ENCODE data around the gene TM4SF1. TPM values are rescaled to one million over a fixed set of nuclear protein-coding genes. Genes with fewer than 3 reads are reported as not detected.
"Not testable (repeated sequence)": the region's sequence is repeated elsewhere in the genome, so short reads cannot be mapped to it uniquely, and the experiment has no call there.

Gene TM4SF1
- total RNA-seq, 2 donors from 2014 or later, result 0.32 TPM; not detected in 1

GRCh38 chr3:149362366-149362765 lies 15.1 kb downstream of the TM4SF1 start:
- no peak for ATAC-seq (replicated peaks)
- H3K27ac Mint-ChIP-seq, result no peak overlapping the region
- H3K9me3 Mint-ChIP-seq, result no peaks in the 10 kb centered on the region
- peaks cover 19% of the 10 kb centered on the region for H3K27me3 Mint-ChIP-seq
- no peak overlapping the region for H3K4me3 Mint-ChIP-seq
- H3K4me1 Mint-ChIP-seq, result no peaks in the 10 kb centered on the region
- H3K36me3 Mint-ChIP-seq (ENCODE audit: low read depth), result no peaks in the 10 kb centered on the region

DNA sequence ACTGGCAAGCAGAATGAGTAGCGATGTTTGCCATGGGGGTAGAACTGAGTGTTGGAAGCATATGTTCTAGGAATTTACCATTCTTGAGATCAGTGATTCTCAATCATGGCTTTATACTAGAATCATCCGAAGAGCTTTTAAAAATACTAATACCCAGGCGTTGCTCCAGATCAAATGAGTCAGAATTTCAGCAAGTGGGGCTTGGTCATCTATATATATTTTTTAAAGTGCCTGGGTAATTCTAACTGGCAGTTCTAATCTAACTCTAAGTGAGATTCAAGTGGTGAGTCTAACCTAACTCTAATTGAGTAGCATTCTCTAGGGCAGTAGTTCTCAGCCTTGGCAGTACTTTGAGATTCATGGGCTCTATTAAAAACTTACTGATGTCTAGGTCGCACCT lies 20.8 kb downstream of the TM4SF1 start:
- Mint-ChIP-seq H3K9me3 (no peaks in the 10 kb centered on the region), H3K27ac (no peak overlapping the region), H3K27me3 (peaks cover 20% of the 10 kb centered on the region), H3K4me3 (no peak overlapping the region), H3K36me3 (ENCODE audit: low read depth) (no peaks in the 10 kb centered on the region), H3K4me1 (no peaks in the 10 kb centered on the region)
- no peak for ATAC-seq (replicated peaks)

GRCh38 chr3:149356044-149356592 lies 21.3 kb downstream of the TM4SF1 start:
- H3K4me1 Mint-ChIP-seq, result no peaks in the 10 kb centered on the region
- no peak for ATAC-seq (replicated peaks)
- no peak overlapping the region for H3K4me3 Mint-ChIP-seq
- H3K27ac Mint-ChIP-seq, result no peak overlapping the region
- H3K9me3 Mint-ChIP-seq, result no peaks in the 10 kb centered on the region
- no peaks in the 10 kb centered on the region for H3K36me3 Mint-ChIP-seq (ENCODE audit: low read depth)
- peaks cover 21% of the 10 kb centered on the region for H3K27me3 Mint-ChIP-seq

DNA sequence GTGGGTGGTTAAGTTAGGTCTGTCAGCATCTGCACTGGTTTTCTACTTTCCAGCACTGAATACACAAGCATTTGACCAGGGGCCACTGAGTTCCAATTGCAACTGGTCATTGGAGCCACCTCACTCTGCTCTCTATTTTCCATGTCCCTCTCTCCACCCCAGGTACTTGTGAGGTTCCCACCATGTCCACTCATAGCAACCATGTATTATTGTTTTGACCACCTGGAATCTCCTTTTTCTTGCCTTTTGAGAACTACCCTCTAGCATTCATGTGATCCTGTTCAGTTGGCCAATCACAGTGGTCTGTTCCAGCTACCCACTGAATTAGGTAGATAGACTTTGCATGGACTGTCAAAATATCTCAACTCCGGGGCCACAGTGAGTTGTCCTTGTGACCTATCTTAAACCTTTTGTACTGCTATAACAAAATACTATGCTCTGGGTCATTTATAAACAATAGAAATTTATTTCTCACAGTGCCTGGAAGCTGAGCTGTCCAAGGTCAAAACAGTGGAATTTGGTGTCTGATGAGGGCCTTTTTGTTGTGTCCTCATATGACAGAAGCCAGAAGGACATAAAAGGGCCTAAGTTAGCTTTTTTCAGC lies 23.8 kb downstream of the TM4SF1 start:
- H3K36me3 Mint-ChIP-seq (ENCODE audit: low read depth), result no peaks in the 10 kb centered on the region
- H3K27ac Mint-ChIP-seq, result no peak overlapping the region
- H3K9me3 Mint-ChIP-seq, result no peaks in the 10 kb centered on the region
- H3K4me1 Mint-ChIP-seq, result no peaks in the 10 kb centered on the region
- H3K27me3 Mint-ChIP-seq, result peaks cover 20% of the 10 kb centered on the region
- H3K4me3 Mint-ChIP-seq, result no peak overlapping the region
- no peak for ATAC-seq (replicated peaks)

DNA sequence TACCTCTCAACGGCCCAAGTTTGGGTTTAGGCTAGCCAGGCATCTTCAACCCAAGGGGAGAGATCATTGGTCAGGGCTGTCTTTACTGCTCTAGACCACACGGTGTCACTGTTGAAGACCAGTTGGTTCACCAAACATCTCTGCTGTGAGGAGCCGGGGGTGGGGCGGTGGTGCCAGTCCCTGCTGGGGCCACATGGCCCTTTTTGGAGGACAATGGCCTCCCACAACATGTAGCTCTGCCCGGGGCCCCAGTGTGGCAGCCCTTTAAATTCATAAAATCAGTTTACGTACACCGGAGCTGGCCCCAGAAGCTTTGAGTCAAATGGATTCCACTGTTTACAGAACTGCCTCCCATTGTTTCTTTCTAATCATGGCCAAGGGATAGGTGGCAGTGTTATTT lies 24.9 kb downstream of the TM4SF1 start:
- peak; percentile 69 for ATAC-seq (replicated peaks)

DNA sequence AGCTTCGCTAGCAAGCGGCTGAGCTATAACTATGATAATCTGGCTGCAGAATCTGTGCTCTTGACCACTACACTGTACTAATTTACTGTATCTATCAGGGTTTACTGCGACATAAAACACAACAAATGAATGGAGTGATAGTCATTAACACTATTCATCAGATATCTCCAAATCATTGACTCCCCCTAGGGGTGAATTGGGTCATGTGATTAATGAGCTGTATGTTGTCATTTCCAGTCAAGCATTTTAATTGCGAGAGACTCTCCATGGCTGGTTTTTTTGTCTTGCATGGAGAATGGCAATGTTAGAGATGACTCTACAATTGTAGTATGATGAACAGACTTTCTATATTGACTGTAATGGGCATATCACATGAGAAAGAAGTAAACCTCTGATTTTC lies 33.5 kb downstream of the TM4SF1 start:
- H3K4me1 Mint-ChIP-seq, result no peaks in the 10 kb centered on the region
- no peak for ATAC-seq (replicated peaks)
- H3K4me3 Mint-ChIP-seq, result no peak overlapping the region
- no peaks in the 10 kb centered on the region for H3K36me3 Mint-ChIP-seq (ENCODE audit: low read depth)
- H3K27me3 Mint-ChIP-seq, result peaks cover 30% of the 10 kb centered on the region
- H3K9me3 Mint-ChIP-seq, result no peaks in the 10 kb centered on the region
- H3K27ac Mint-ChIP-seq, result no peak overlapping the region

More for the DNA sequence above, 24.9 kb downstream of the TM4SF1 start:
- no peak overlapping the region for H3K4me3 Mint-ChIP-seq
- H3K4me1 Mint-ChIP-seq, result no peaks in the 10 kb centered on the region
- peaks cover 19% of the 10 kb centered on the region for H3K27me3 Mint-ChIP-seq
- H3K36me3 Mint-ChIP-seq (ENCODE audit: low read depth), result no peaks in the 10 kb centered on the region
- no peaks in the 10 kb centered on the region for H3K9me3 Mint-ChIP-seq
- H3K27ac Mint-ChIP-seq, result no peak overlapping the region

DNA sequence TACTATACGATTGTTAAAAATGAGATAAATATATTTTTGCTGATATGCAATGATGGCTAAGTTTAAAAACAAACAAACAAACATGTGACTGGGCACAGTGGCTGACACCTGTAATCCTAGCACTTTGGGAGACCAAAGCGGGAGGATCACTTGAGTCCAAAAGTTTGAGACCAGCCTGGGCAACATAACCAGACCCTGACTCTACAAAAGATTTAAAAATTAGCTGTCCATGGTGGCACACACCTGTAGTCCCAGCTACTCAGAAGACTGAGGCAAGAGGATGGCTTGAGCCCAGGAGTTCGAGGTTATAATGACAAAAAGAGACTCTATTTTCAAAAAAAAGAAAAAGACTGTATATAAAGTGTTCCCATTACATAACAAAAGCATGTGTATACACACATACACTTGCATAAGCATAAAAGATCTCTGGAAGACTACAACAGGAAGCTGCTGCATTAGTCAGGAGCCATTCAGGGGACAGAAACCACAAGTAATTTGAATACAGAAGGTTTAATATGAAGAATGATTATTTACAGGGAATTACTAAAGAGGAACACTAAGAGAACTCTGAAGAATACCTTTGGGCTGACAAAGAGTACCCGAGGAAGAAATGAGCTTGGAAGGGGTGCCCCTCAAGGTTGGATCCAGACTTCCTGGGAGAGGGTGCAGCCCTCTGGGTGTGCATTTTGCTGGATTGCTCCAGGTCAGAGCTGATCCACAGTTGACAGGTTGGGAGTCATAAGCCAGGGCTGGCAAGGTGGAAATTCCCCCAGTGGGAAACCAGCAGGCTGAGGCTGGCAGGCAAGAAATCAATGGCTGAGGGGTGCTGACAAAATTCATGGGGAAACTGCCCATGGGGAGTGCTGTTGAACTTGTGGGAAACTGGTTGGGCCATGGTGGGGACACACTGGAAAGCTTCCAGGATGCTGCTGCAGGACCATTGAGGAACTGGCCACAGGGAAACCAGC lies 34.8 kb downstream of the TM4SF1 start:
- no peaks in the 10 kb centered on the region for H3K36me3 Mint-ChIP-seq (ENCODE audit: low read depth)
- H3K27ac Mint-ChIP-seq, result no peak overlapping the region
- H3K27me3 Mint-ChIP-seq, result peaks cover 26% of the 10 kb centered on the region
- no peak for ATAC-seq (replicated peaks)
- no peaks in the 10 kb centered on the region for H3K4me1 Mint-ChIP-seq
- no peaks in the 10 kb centered on the region for H3K9me3 Mint-ChIP-seq
- no peak overlapping the region for H3K4me3 Mint-ChIP-seq

DNA sequence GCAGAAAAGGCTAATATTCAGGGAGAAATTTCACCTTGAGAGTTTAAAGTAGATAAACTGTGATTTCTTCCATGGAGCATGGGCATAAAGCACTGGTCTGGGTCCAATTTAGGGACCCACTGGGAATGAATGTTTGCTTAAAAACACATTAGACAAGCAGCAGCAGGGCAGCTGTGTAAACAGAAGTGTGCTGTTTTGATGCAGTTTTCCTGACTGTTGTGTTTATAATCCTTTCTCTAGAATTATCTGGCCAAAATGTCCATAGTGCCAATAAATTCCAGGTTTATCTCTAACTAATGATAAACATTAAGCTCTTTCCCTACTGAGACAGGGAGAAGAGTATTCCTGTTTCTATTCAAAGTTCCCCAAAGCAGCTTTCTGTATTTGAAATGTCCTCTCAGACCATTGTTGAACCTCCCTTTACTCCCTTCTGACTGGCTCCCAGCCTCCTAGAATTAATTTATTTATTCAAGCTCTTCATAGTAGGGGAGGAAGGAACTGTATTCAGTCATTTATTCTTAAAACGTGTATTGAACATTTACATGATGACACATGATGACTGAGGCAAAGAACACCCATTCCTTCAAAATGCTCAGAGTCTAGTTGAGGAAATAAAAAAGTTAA lies 37.0 kb downstream of the TM4SF1 start:
- Mint-ChIP-seq H3K36me3 (ENCODE audit: low read depth) (no peaks in the 10 kb centered on the region), H3K27me3 (peaks cover 17% of the 10 kb centered on the region), H3K27ac (no peak overlapping the region), H3K4me1 (no peaks in the 10 kb centered on the region), H3K9me3 (no peaks in the 10 kb centered on the region), H3K4me3 (no peak overlapping the region)
- ATAC-seq (replicated peaks), result no peak

GRCh38 chr3:149339931-149340309 lies 37.5 kb downstream of the TM4SF1 start:
- no peaks in the 10 kb centered on the region for H3K4me1 Mint-ChIP-seq
- no peaks in the 10 kb centered on the region for H3K9me3 Mint-ChIP-seq
- H3K27me3 Mint-ChIP-seq, result peaks cover 17% of the 10 kb centered on the region
- no peak overlapping the region for H3K4me3 Mint-ChIP-seq
- no peak for ATAC-seq (replicated peaks)
- no peak overlapping the region for H3K27ac Mint-ChIP-seq
- H3K36me3 Mint-ChIP-seq (ENCODE audit: low read depth), result no peaks in the 10 kb centered on the region

DNA sequence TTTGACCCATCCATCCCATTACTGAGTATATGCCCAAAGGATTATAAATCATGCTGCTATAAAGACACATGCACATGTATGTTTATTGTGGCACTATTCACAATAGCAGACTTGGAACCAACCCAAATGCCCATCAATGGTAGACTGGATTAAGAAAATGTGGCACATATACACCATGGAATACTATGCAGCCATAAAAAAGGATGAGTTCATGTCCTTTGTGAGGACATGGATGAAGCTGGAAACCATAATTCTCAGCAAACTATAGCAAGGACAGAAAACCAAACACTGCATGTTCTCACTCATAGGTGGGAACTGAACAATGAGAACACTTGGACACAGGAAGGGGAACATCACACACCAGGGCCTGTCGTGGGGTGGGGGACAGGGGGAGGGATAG lies 40.0 kb downstream of the TM4SF1 start:
- H3K4me3 Mint-ChIP-seq; H3K4me1 Mint-ChIP-seq; ATAC-seq (replicated peaks); H3K9me3 Mint-ChIP-seq; H3K36me3 Mint-ChIP-seq (ENCODE audit: low read depth); H3K27ac Mint-ChIP-seq: not testable (repeated sequence)
- H3K27me3 Mint-ChIP-seq, result peaks cover 17% of the 10 kb centered on the region

DNA sequence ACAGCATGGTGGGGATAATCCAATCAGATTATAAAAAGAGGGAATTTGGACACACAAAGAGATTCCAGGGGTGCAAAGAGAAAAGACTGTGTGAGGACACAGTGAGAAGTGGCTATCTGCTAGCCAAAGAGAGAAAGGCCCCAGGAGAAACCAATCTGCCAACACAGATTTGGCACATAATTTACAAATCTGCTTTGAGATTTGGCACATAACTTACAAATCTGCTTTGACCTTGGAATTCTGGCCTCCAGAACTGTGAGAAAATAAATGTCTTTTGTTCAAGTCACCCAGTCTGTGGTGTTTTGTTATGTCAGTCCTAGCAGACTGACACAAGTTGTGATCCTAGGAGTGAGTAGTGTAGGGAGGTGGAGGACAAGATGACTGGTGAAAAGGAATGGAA lies 40.5 kb downstream of the TM4SF1 start:
- H3K36me3 Mint-ChIP-seq (ENCODE audit: low read depth), result no peaks in the 10 kb centered on the region
- H3K9me3 Mint-ChIP-seq, result no peaks in the 10 kb centered on the region
- no peak for ATAC-seq (replicated peaks)
- H3K4me1 Mint-ChIP-seq, result no peaks in the 10 kb centered on the region
- H3K27ac Mint-ChIP-seq, result no peak overlapping the region
- peaks cover 17% of the 10 kb centered on the region for H3K27me3 Mint-ChIP-seq
- H3K4me3 Mint-ChIP-seq, result no peak overlapping the region

GRCh38 chr3:149333176-149333859 lies 44.1 kb downstream of the TM4SF1 start, which contains the start of gene TM4SF18:
TM4SF18 (minus strand) TSS chr3:149333636; CDS start chr3:149333382, 254 bp downstream.
- H3K27ac Mint-ChIP-seq, result no peak within 1 kb of the TSS
- peaks cover 9% of the 10 kb centered on the region for H3K27me3 Mint-ChIP-seq
- H3K9me3 Mint-ChIP-seq, result no peaks in the 10 kb centered on the region
- no peak within 1 kb of the TSS for H3K4me3 Mint-ChIP-seq
- no peaks in the 10 kb centered on the region for H3K4me1 Mint-ChIP-seq
- H3K36me3 Mint-ChIP-seq (ENCODE audit: low read depth), result no peaks in the 10 kb centered on the region
- no peak for ATAC-seq (replicated peaks)

DNA sequence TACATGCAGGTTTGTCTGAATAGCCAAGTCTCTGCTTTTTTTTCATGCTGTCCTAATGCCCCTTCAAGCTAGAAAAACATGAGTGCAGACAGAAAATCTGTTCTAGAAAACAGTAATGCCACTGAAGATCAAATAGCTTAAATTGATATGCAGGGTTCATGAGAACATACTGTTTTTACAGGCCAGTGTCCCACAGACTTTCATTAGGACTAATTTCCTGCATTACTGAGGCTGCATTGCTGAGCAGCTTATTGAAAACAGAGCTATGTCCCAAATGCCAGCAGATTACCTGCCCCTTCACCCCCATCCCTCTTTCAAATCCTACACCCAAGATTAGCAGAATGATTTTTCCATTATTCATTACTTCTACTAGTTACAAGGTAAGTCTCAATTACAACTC lies 44.7 kb downstream of the TM4SF1 start:
- H3K9me3 Mint-ChIP-seq, result no peaks in the 10 kb centered on the region
- no peak overlapping the region for H3K4me3 Mint-ChIP-seq
- peaks cover 9% of the 10 kb centered on the region for H3K27me3 Mint-ChIP-seq
- no peaks in the 10 kb centered on the region for H3K36me3 Mint-ChIP-seq (ENCODE audit: low read depth)
- no peaks in the 10 kb centered on the region for H3K4me1 Mint-ChIP-seq
- no peak overlapping the region for H3K27ac Mint-ChIP-seq
- no peak for ATAC-seq (replicated peaks)

DNA sequence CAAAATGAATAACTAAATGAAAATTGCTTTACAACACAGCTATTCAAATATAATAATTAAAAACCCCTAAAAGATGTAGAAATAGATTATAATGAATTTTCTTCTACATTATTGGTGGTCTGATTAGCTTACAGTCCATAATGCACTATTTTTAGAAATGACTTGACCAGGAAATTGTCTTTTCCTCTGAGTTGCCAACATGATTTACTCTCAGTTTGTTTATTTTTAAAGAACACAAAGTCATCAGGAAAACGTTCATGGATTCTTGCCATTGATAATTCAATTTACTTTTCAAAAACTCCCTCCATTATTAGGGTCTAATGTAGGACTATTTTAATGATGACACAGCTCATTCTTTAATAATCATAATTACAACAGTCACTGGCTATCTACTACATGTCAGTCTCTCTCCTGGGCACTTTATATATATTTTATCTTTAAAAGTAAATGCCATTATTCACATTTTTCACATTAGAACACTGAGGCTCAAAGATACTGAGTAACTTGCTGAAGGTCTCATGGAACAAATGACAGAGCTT lies 45.2 kb downstream of the TM4SF1 start:
- Mint-ChIP-seq H3K36me3 (ENCODE audit: low read depth) (no peaks in the 10 kb centered on the region), H3K27ac (no peak overlapping the region), H3K4me1 (no peaks in the 10 kb centered on the region), H3K4me3 (no peak overlapping the region), H3K9me3 (no peaks in the 10 kb centered on the region), H3K27me3 (peaks cover 9% of the 10 kb centered on the region)
- ATAC-seq (replicated peaks), result no peak

Measured in activated T-helper 17 cell treated with anti-CD3 and anti-CD28 coated beads, Interleukin-2, amount 50 U/mL, for 72 hours (primary cell).